NCI-H187 treated with DMSO at 0.1 percent for 48 hours (cell line): ENCODE data around the gene ZNF341.
"Not testable (repeated sequence)": the region's sequence is repeated elsewhere in the genome, so short reads cannot be mapped to it uniquely, and the experiment has no call there.

Experiments used
- DNase-seq: peaks from one replicate; lab custom pipeline; 2025; lab: John Stamatoyannopoulos, UW

The ZNF341 gene

GRCh38 chr20:33770005-33770404 is 38.2 kb downstream of the ZNF341 start:
- no peak for DNase-seq

- DNase-seq = no peak
Observed at GRCh38 chr20:33771938-33772337, 40.1 kb downstream of the ZNF341 start.

GRCh38 chr20:33772439-33772838 is 40.6 kb downstream of the ZNF341 start:
- no peak for DNase-seq

GRCh38 chr20:33773412-33774089 is 41.8 kb downstream of the ZNF341 start:
- no peak for DNase-seq

GRCh38 chr20:33777816-33778215 is 46.0 kb downstream of the ZNF341 start:
- DNase-seq = no peak

GRCh38 chr20:33781133-33781532 is 49.3 kb downstream of the ZNF341 start:
- DNase-seq = no peak

GRCh38 chr20:33781945-33782344 is 50.1 kb downstream of the ZNF341 start:
- DNase-seq = no peak

GRCh38 chr20:33783256-33783655 is 51.5 kb downstream of the ZNF341 start:
- DNase-seq = no peak

GRCh38 chr20:33783818-33784217 is 52.0 kb downstream of the ZNF341 start:
- no peak for DNase-seq

GRCh38 chr20:33784225-33784624 is 52.4 kb downstream of the ZNF341 start:
- no peak for DNase-seq

GRCh38 chr20:33785503-33785902 is 53.7 kb downstream of the ZNF341 start:
- no peak for DNase-seq

GRCh38 chr20:33787253-33787891 is 55.6 kb downstream of the ZNF341 start:
- no peak for DNase-seq

- no peak for DNase-seq
Observed at GRCh38 chr20:33788351-33789049, 56.7 kb downstream of the ZNF341 start.

GRCh38 chr20:33789109-33789857 is 57.5 kb downstream of the ZNF341 start:
- DNase-seq = no peak

- DNase-seq = no peak
Observed at GRCh38 chr20:33789858-33790182, 58.0 kb downstream of the ZNF341 start.

- DNase-seq = no peak
Observed at GRCh38 chr20:33790566-33790965, 58.8 kb downstream of the ZNF341 start.

GRCh38 chr20:33791021-33791420 is 59.2 kb downstream of the ZNF341 start:
- DNase-seq = no peak

- no peak for DNase-seq
Observed at GRCh38 chr20:33791540-33791939, 59.7 kb downstream of the ZNF341 start.

- DNase-seq = no peak
Observed at GRCh38 chr20:33791959-33792597, 60.3 kb downstream of the ZNF341 start.

GRCh38 chr20:33792598-33792989 is 60.8 kb downstream of the ZNF341 start:
- DNase-seq = not testable (repeated sequence)

- no peak for DNase-seq
Observed at GRCh38 chr20:33793011-33793931, 61.5 kb downstream of the ZNF341 start.
